ENCODE results near the gene RGS3. TPM values are rescaled to one million over a fixed set of nuclear protein-coding genes. Genes with fewer than 3 reads are reported as not detected.

Gene RGS3
- polyA plus RNA-seq, 1 of the 3 experiments (the other 2 are of a cell fraction): 50.6 TPM

DNA sequence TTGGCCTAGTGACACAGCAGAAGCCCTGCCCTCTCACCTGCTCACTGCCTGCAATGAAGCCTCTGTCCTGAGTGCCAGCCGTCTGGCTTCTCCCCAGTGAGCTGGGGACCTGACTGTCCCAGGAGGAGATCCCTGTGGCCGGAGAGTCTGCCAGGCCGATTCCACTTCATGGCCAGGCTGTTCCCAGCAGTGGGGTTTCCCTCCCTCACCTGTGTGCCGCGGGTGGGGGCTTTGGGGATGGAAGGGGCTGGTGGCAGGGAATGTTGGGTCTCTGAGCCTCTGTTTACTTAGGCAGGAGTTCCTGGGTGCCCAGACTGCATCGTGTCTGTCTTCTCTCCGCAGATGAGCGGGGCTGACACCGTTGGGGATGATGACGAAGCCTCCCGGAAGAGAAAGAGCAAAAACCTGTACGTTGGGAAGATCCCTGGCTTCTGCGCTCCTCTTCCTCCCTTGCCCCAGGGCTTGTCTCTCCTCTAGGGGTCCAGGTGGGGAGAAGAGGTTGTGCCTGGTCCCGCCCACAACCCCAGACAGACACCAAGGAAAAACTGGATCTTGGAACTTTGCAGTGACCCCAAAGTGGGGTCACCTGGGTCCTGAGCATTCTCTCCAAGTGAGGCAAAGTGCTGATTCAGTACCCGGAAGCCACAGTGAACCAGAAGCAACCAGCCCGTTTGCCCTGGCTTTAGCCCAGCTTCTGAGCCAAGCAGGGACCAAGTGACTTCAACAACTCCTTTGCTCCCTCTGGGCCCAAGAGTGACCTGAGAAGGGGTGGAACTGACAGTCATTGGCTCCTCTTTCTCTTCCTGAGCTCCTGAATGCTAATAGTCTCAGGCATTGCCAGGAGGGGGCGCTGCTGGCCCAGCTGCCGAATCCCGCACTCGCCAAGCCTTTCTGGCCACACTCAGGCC is 127.7 kb downstream of the RGS3 start:
- ChIA-PET POLR2A (interaction anchor here (0.6 to 1.0 kb wide), 2 partner anchors 64 to 66 kb away, joined by 4 to 7 read pairs; no protein-coding TSS in a partner anchor), CTCF (interaction anchor here (0.6 to 44.7 kb wide), 58 partner anchors 9 to 504 kb away, joined by 3 to 1335 read pairs (median 4); partner anchors contain the start of genes ALAD, C9orf43, CDC26 and POLE3)
- Histone ChIP-seq H3K27ac (ENCODE audit: low read depth in 2 of 2, low read length in 1 of 2) (no peak overlapping the region), H4K20me1 (ENCODE audit: insufficient read depth) (peaks cover 17% of the 10 kb centered on the region), H3K4me3 (ENCODE audit: low read depth in 2 of 2, low read length in 1 of 2) (no peak overlapping the region; a peak in 1 of 4 replicates), H2AFZ (ENCODE audit: low read depth) (no peak overlapping the region), H3K9me3 (no peaks in the 10 kb centered on the region), H3K9me2 (no peaks in the 10 kb centered on the region), H3K9ac (no peak overlapping the region), H3K4me2 (no peak overlapping the region), H3K4me1 (ENCODE audit: control insufficient read depth in 1 of 2, insufficient read depth in 2 of 2, low read depth in 1 of 2, low read length in 1 of 2) (peaks cover 11 to 32% of the 10 kb centered on the region in 2 experiments), H3K36me3 (replicated peaks in 1 of 2; ENCODE audit: control insufficient read depth in 1 of 2, insufficient read depth in 2 of 2, low read length in 1 of 2) (peaks cover under 1 to 8% of the 10 kb centered on the region in 2 experiments), H3K27me3 (ENCODE audit: insufficient read depth) (no peaks in the 10 kb centered on the region), H3K79me2 (ENCODE audit: insufficient read depth) (peaks cover 23% of the 10 kb centered on the region), H3F3A (replicated peaks; ENCODE audit: insufficient read depth) (no peaks in the 10 kb centered on the region)
- WGBS (ENCODE audit: low lambda C conversion rate): 42% methylated on average over 14 of the region's 20 CpGs
- peak; percentile 78 for DNase-seq
- TF ChIP-seq CHD2 (IDR thresholded peaks at IDR 0.05; ENCODE audit: low read length, partially characterized antibody): no peak
- TF ChIP-seq, protein P1, sequence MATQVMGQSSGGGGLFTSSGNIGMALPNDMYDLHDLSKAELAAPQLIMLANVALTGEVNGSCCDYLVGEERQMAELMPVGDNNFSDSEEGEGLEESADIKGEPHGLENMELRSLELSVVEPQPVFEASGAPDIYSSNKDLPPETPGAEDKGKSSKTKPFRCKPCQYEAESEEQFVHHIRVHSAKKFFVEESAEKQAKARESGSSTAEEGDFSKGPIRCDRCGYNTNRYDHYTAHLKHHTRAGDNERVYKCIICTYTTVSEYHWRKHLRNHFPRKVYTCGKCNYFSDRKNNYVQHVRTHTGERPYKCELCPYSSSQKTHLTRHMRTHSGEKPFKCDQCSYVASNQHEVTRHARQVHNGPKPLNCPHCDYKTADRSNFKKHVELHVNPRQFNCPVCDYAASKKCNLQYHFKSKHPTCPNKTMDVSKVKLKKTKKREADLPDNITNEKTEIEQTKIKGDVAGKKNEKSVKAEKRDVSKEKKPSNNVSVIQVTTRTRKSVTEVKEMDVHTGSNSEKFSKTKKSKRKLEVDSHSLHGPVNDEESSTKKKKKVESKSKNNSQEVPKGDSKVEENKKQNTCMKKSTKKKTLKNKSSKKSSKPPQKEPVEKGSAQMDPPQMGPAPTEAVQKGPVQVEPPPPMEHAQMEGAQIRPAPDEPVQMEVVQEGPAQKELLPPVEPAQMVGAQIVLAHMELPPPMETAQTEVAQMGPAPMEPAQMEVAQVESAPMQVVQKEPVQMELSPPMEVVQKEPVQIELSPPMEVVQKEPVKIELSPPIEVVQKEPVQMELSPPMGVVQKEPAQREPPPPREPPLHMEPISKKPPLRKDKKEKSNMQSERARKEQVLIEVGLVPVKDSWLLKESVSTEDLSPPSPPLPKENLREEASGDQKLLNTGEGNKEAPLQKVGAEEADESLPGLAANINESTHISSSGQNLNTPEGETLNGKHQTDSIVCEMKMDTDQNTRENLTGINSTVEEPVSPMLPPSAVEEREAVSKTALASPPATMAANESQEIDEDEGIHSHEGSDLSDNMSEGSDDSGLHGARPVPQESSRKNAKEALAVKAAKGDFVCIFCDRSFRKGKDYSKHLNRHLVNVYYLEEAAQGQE (IDR thresholded peaks at IDR 0.05; ENCODE audit: low read depth, low read length): no peak
- TF ChIP-seq MXI1 (IDR thresholded peaks at IDR 0.05; ENCODE audit: low read depth, low read length): no peak
- TF ChIP-seq EZH2phosphoT487 (IDR thresholded peaks at IDR 0.05; ENCODE audit: borderline replicate concordance, low read depth): no peak
- 0 out of 2 replicates have a peak, but pooled peaks have one; percentile 30 for TF ChIP-seq NRF1 (IDR thresholded peaks at IDR 0.05; ENCODE audit: low read depth, low read length)
- TF ChIP-seq, protein P2, sequence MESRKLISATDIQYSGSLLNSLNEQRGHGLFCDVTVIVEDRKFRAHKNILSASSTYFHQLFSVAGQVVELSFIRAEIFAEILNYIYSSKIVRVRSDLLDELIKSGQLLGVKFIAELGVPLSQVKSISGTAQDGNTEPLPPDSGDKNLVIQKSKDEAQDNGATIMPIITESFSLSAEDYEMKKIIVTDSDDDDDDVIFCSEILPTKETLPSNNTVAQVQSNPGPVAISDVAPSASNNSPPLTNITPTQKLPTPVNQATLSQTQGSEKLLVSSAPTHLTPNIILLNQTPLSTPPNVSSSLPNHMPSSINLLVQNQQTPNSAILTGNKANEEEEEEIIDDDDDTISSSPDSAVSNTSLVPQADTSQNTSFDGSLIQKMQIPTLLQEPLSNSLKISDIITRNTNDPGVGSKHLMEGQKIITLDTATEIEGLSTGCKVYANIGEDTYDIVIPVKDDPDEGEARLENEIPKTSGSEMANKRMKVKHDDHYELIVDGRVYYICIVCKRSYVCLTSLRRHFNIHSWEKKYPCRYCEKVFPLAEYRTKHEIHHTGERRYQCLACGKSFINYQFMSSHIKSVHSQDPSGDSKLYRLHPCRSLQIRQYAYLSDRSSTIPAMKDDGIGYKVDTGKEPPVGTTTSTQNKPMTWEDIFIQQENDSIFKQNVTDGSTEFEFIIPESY (IDR thresholded peaks at IDR 0.05; ENCODE audit: borderline replicate concordance, low read depth): no peak
- TF ChIP-seq SMC3 (IDR thresholded peaks at IDR 0.05; ENCODE audit: low read depth, low read length): peak; percentile 100
- TF ChIP-seq JUND (IDR thresholded peaks at IDR 0.05): no peak
- no peak for TF ChIP-seq RXRA (IDR thresholded peaks at IDR 0.05; ENCODE audit: borderline replicate concordance, low read depth)
- no peak for TF ChIP-seq FOXJ3 (CRISPR knock-in tag; IDR thresholded peaks at IDR 0.05)
- peak; percentile 99 for TF ChIP-seq RAD21 (IDR thresholded peaks at IDR 0.05; ENCODE audit: low read length)
- no peak for TF ChIP-seq FOXM1 (IDR thresholded peaks at IDR 0.05; ENCODE audit: low read depth)
- TF ChIP-seq TCF12 (IDR thresholded peaks at IDR 0.05): no peak
- TF ChIP-seq FOSL2 (IDR thresholded peaks at IDR 0.05; ENCODE audit: borderline replicate concordance, low read depth): no peak
- TF ChIP-seq, protein P3, sequence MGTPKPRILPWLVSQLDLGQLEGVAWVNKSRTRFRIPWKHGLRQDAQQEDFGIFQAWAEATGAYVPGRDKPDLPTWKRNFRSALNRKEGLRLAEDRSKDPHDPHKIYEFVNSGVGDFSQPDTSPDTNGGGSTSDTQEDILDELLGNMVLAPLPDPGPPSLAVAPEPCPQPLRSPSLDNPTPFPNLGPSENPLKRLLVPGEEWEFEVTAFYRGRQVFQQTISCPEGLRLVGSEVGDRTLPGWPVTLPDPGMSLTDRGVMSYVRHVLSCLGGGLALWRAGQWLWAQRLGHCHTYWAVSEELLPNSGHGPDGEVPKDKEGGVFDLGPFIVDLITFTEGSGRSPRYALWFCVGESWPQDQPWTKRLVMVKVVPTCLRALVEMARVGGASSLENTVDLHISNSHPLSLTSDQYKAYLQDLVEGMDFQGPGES (IDR thresholded peaks at IDR 0.05; ENCODE audit: low read depth, low read length): no peak
- TF ChIP-seq SIN3A (IDR thresholded peaks at IDR 0.05; ENCODE audit: borderline replicate concordance, low read depth, low read length): no peak
- no peak for TF ChIP-seq MEF2A (IDR thresholded peaks at IDR 0.05; ENCODE audit: borderline replicate concordance, low read depth)
- TF ChIP-seq, protein P4, sequence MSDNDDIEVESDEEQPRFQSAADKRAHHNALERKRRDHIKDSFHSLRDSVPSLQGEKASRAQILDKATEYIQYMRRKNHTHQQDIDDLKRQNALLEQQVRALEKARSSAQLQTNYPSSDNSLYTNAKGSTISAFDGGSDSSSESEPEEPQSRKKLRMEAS (IDR thresholded peaks at IDR 0.05; ENCODE audit: low read depth): no peak
- TF ChIP-seq, protein P5, sequence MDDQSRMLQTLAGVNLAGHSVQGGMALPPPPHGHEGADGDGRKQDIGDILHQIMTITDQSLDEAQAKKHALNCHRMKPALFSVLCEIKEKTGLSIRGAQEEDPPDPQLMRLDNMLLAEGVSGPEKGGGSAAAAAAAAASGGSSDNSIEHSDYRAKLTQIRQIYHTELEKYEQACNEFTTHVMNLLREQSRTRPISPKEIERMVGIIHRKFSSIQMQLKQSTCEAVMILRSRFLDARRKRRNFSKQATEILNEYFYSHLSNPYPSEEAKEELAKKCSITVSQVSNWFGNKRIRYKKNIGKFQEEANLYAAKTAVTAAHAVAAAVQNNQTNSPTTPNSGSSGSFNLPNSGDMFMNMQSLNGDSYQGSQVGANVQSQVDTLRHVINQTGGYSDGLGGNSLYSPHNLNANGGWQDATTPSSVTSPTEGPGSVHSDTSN (IDR thresholded peaks at IDR 0.05): no peak
- TF ChIP-seq RCOR1 (IDR thresholded peaks at IDR 0.05; ENCODE audit: low read length): no peak
- TF ChIP-seq, protein P6, sequence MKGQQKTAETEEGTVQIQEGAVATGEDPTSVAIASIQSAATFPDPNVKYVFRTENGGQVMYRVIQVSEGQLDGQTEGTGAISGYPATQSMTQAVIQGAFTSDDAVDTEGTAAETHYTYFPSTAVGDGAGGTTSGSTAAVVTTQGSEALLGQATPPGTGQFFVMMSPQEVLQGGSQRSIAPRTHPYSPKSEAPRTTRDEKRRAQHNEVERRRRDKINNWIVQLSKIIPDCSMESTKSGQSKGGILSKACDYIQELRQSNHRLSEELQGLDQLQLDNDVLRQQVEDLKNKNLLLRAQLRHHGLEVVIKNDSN (IDR thresholded peaks at IDR 0.05; ENCODE audit: borderline replicate concordance, low read depth): no peak
- TF ChIP-seq RFX5 (IDR thresholded peaks at IDR 0.05; ENCODE audit: low read length): no peak
- no peak for TF ChIP-seq GATA2 (CRISPR knock-in tag; IDR thresholded peaks at IDR 0.05)
- no peak for TF ChIP-seq TAF1 (IDR thresholded peaks at IDR 0.05; ENCODE audit: borderline replicate concordance, low read depth, low read length)
